T-helper 17 cell (primary cell): Measurements from ENCODE around the gene TBC1D5. TPM values are rescaled to one million over a fixed set of nuclear protein-coding genes. Genes with fewer than 3 reads are reported as not detected.
"Not testable (repeated sequence)": the region's sequence is repeated elsewhere in the genome, so short reads cannot be mapped to it uniquely, and the experiment has no call there.

ENCODE experiments used
- ATAC-seq: fragments of 150-1000 bp; cut with Tn5 transposase; 2 replicates; pipeline ENCODE4 v1.10.0; 2021; ENCODE audit warnings: mild to moderate bottlenecking, moderate library complexity
- DNase-seq, 3 donors: peaks; one replicate each; pipeline versions ENCODE4 v3.0.0 to v3.0.0-alpha.2; 2020 to 2021
- H3K9me3 ChIP-seq: one replicate; pipeline ENCODE4 v1.7.0; 2013; ENCODE audit warnings: low read length, mild to moderate bottlenecking; ENCODE audit not compliant: control insufficient read depth, poor library complexity, severe bottlenecking
- H3K27ac Mint-ChIP-seq: one replicate; pipeline ENCODE4 v1.8.0; 2022; ENCODE audit warnings: mild to moderate bottlenecking, moderate library complexity, mixed read lengths
- H3K27me3 Mint-ChIP-seq: one replicate; pipeline ENCODE4 v1.8.0; 2022; ENCODE audit warnings: mixed read lengths
- H3K36me3 Mint-ChIP-seq: one replicate; pipeline ENCODE4 v1.8.0; 2022; ENCODE audit warnings: low read depth, mixed read lengths
- H3K4me1 Mint-ChIP-seq: one replicate; pipeline ENCODE4 v1.8.0; 2022; ENCODE audit warnings: mild to moderate bottlenecking, mixed read lengths
- H3K4me3 Mint-ChIP-seq: one replicate; pipeline ENCODE4 v1.8.0; 2022; ENCODE audit warnings: mild to moderate bottlenecking, moderate library complexity, mixed read lengths
- total RNA-seq, 4 donors: library from RNA in 2 of 4; stranded (reverse) in 2 of 4; gene quantifications; one replicate each; pipeline ENCODE4 v1.2.3 and lab custom pipeline; 2022 to 2026

Gene TBC1D5
- total RNA-seq, 2 donors from 2014 or later: 53.7 to 58.4 TPM

- H3K9me3 ChIP-seq, H3K4me3 Mint-ChIP-seq, ATAC-seq, H3K27ac Mint-ChIP-seq, H3K4me1 Mint-ChIP-seq, H3K27me3 Mint-ChIP-seq, DNase-seq: not testable (repeated sequence)
- H3K36me3 Mint-ChIP-seq: peaks cover 14% of the 10 kb centered on the region
Observed at GRCh38 chr3:17392516-17392915, 349.9 kb downstream of the TBC1D5 start.

GRCh38 chr3:17390785-17391184 lies 351.6 kb downstream of the TBC1D5 start:
- Mint-ChIP-seq H3K4me3 (no peak overlapping the region), H3K27me3 (no peaks in the 10 kb centered on the region), H3K36me3 (peaks cover 17% of the 10 kb centered on the region), H3K27ac (no peak overlapping the region), H3K4me1 (no peaks in the 10 kb centered on the region)
- ATAC-seq (no peak), DNase-seq (no peak)
- no peaks in the 10 kb centered on the region for H3K9me3 ChIP-seq

- Mint-ChIP-seq H3K27me3 (no peaks in the 10 kb centered on the region), H3K4me1 (peaks cover 3% of the 10 kb centered on the region), H3K36me3 (peaks cover 17% of the 10 kb centered on the region), H3K4me3 (no peak overlapping the region), H3K27ac (no peak overlapping the region)
- no peak for ATAC-seq
- H3K9me3 ChIP-seq: no peaks in the 10 kb centered on the region
- no peak for DNase-seq
Observed at GRCh38 chr3:17387108-17387507, 355.3 kb downstream of the TBC1D5 start.

- no peak for ATAC-seq
- Mint-ChIP-seq H3K4me3 (no peak overlapping the region), H3K36me3 (peaks cover 16% of the 10 kb centered on the region), H3K4me1 (peaks cover 3% of the 10 kb centered on the region), H3K27me3 (no peaks in the 10 kb centered on the region), H3K27ac (no peak overlapping the region)
- H3K9me3 ChIP-seq: no peaks in the 10 kb centered on the region
- DNase-seq: no peak
Observed at GRCh38 chr3:17386432-17386831, 356.0 kb downstream of the TBC1D5 start.

- ATAC-seq: no peak
- H3K27ac Mint-ChIP-seq: no peak overlapping the region
Observed at GRCh38 chr3:17384567-17385296, 357.7 kb downstream of the TBC1D5 start.

DNA sequence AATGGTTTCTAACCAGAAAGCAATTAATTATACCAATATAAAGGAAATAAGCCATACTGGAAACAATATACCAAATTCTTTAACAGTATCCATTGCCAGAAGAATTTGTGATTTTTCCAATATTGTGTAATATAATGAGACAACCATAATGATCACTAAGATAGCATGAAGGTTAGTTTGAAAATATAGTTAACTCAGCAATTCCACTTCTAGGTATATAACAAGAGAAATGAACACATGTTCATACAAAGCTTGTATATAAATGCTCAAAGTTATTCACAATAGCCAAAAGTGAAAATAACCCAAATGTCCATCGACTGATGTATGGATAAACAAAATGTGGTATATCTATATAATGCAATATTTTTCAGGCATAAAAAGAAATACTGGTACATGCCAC lies 369.1 kb downstream of the TBC1D5 start:
- no peaks in the 10 kb centered on the region for H3K9me3 ChIP-seq
- Mint-ChIP-seq H3K36me3 (no peaks in the 10 kb centered on the region), H3K4me1 (no peaks in the 10 kb centered on the region), H3K27ac (no peak overlapping the region), H3K27me3 (no peaks in the 10 kb centered on the region), H3K4me3 (no peak overlapping the region)
- ATAC-seq (no peak), DNase-seq (no peak)

More at GRCh38 chr3:17384567-17385296, 357.7 kb downstream of the TBC1D5 start:
- H3K9me3 ChIP-seq: no peaks in the 10 kb centered on the region
- no peak for DNase-seq
- peaks cover 13% of the 10 kb centered on the region for H3K36me3 Mint-ChIP-seq
- no peaks in the 10 kb centered on the region for H3K27me3 Mint-ChIP-seq
- peaks cover 3% of the 10 kb centered on the region for H3K4me1 Mint-ChIP-seq
- H3K4me3 Mint-ChIP-seq: no peak overlapping the region

DNA sequence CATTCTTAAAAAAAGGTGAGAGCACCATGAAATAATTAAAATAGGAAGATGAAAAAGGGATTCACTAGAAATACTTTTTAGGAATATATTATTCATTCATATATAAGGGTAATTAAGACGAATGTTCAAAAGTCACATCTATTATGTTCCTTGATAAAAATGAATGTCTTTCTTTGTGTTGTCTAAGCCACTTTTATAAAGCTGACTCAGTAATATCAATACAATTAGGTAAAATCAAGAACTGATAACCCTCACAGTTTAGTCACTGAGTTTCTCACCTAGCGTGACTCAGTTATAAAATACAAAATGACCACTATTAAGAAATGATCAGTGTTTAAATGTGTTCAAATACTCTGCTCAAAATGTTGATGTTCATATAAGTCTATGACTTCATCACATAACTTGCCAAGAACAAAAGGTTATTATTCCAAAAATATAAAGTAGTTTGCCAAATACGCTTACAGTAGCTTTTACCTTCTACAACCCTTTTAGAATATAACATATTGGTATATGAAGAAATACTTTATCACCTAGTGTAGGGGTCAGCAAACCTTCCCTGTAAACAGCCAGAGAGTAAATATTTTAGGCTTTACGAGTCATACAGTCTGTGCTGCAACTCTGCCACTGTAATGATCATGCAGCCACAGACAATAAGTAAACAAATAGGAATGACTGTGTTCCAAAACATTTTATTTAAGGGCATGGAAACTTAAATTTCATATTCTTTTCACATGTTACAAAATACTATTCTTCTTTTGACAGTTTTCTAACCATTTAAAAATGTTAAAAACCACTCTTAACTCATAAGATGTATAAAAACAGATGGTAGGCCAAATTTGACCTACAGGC lies 369.8 kb downstream of the TBC1D5 start:
- H3K9me3 ChIP-seq: no peaks in the 10 kb centered on the region
- no peaks in the 10 kb centered on the region for H3K27me3 Mint-ChIP-seq
- DNase-seq (no peak), ATAC-seq (no peak)
- H3K4me3 Mint-ChIP-seq: no peak overlapping the region
- H3K27ac Mint-ChIP-seq: no peak overlapping the region
- H3K4me1 Mint-ChIP-seq: no peaks in the 10 kb centered on the region
- no peaks in the 10 kb centered on the region for H3K36me3 Mint-ChIP-seq

DNA sequence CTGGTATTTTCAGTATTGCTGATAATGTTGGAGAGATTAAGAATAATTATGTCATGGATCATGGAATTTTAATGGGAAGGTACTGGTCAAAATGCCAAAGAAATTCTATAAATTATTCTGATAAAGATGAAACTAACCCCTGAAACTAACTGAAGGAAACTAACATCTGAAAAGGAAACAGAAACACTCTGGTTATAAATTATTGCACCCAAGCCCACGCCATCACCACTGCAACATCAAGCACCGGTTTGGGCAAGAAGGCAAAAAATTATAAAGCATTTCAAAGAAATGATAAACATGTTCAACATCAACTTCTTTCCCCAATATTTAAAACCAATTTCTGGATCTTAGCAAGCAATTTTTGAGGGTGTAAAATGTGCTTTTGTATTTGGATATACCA lies 372.5 kb downstream of the TBC1D5 start:
- ATAC-seq (no peak), DNase-seq (no peak)
- H3K27me3 Mint-ChIP-seq: no peaks in the 10 kb centered on the region
- no peak overlapping the region for H3K4me3 Mint-ChIP-seq
- H3K9me3 ChIP-seq: no peaks in the 10 kb centered on the region
- no peak overlapping the region for H3K27ac Mint-ChIP-seq
- no peaks in the 10 kb centered on the region for H3K36me3 Mint-ChIP-seq
- no peaks in the 10 kb centered on the region for H3K4me1 Mint-ChIP-seq

DNA sequence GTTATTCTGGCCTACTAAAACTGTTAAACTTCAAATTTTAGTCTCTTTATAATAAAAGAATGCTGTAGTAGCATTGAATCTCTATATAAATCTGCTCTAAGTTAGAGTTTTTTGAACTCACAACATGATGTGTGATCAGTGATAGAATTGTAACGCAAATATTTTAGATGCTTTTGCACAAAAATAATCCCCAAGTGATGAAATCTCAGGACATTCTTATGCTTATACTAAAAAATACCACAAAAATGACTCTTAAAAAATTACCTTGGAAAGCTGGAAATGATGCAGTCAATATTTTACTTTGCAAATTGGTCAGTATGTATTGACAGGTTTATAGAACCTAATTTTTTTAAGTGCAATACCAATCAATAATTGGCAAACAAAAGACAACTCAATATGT lies 375.3 kb downstream of the TBC1D5 start:
- no peak for DNase-seq
- no peaks in the 10 kb centered on the region for H3K9me3 ChIP-seq
- no peaks in the 10 kb centered on the region for H3K4me1 Mint-ChIP-seq
- no peak overlapping the region for H3K27ac Mint-ChIP-seq
- H3K4me3 Mint-ChIP-seq: no peak overlapping the region
- H3K27me3 Mint-ChIP-seq: no peaks in the 10 kb centered on the region
- H3K36me3 Mint-ChIP-seq: peaks cover 2% of the 10 kb centered on the region
- ATAC-seq: no peak

DNA sequence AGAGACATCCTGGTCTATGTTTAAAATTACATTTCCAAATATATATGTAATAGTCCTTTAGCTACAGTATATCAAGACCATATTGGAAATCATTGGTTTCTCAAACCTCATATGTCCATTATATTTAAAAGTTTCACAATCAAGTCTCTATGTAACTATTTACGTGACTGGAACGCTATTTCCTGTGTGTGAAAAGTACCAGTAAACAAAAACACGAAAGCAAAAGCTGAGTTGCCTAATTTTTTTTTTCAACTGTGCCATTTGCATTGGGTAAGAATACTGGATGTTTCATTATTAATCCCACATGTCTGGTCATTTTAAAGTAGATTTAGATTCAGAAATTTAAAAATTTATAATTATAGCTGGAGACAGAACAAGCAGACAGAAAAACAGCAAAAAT lies 381.4 kb downstream of the TBC1D5 start:
- Mint-ChIP-seq H3K27me3 (no peaks in the 10 kb centered on the region), H3K4me3 (no peak overlapping the region), H3K4me1 (peaks cover 3% of the 10 kb centered on the region), H3K36me3 (peaks cover 5% of the 10 kb centered on the region), H3K27ac (no peak overlapping the region)
- DNase-seq (no peak), ATAC-seq (no peak)
- H3K9me3 ChIP-seq: no peaks in the 10 kb centered on the region

DNA sequence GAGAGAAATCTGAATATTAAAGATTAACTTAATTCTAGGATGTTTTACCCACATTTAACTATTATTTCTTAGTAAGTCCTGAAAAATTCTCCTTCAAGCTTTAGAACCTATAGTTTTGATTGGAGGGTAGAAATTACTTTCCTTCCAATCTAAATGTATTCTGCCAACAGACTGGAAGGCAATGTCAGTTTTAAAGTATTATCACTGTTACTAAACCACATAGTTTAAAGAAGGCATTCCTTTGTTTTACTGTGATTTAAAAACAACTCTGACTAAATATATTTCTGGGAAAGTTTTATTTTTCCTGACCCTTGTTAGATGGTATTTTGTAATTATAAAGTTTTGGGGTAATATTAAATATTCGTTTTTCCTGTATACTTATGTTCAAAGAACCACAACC lies 382.5 kb downstream of the TBC1D5 start:
- DNase-seq (no peak), ATAC-seq (no peak)
- Mint-ChIP-seq H3K27ac (no peak overlapping the region), H3K36me3 (peaks cover 5% of the 10 kb centered on the region), H3K27me3 (no peaks in the 10 kb centered on the region), H3K4me3 (no peak overlapping the region), H3K4me1 (peaks cover 3% of the 10 kb centered on the region)
- no peaks in the 10 kb centered on the region for H3K9me3 ChIP-seq

DNA sequence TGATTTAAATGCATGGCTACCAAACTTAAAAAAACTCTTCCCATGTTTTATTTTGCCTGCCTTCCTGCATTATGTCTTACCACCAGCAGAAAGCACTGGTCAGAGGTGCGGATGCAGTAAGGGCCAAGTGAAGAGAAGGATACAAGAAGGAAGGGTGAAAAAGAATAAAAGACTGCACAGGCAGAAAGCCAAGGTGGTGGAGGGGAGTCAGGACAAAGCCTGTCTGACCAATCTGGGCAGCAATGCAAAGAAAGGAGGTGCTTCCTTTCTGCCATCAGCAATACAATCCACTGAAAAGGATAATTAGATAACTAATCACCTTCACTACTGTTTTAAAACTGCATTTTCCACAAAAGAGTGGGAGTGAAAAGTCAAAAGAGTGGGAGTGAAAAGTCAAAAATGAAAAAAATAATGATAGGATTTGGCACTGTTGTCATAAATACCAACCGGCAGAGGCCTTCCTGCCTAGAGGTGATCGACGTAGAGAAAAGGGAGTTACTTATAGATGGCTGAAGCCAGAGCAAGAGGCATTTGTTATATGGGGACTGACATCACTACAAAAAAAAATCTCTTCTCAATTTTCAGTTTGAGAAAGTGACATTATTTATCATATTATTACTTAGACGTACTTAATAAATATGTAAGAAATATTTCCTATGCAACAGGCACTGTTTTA lies 385.3 kb downstream of the TBC1D5 start:
- no peak for DNase-seq
- Mint-ChIP-seq H3K27ac (no peak overlapping the region), H3K4me1 (peaks cover 3% of the 10 kb centered on the region), H3K4me3 (no peak overlapping the region), H3K27me3 (no peaks in the 10 kb centered on the region), H3K36me3 (peaks cover 3% of the 10 kb centered on the region)
- no peak for ATAC-seq
- H3K9me3 ChIP-seq: no peaks in the 10 kb centered on the region

DNA sequence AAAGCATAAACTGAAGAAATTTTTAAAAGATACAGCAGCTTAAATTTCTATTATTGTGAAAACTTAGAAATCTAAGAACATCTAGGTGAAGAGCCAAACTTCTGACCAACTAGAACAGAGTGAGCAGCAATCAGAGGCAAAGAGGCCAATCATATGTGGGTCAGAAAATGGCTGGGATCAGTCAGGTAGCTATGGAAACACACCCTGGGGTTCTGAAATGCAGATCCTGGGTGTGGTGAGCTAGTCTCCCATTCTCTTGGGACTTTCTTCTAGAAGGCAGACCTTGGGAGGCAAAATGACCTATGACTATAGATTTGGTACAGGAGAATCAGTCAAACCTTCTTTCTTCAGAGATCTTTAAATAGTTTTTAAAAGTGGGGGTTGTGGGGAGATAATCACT lies 385.8 kb downstream of the TBC1D5 start:
- ATAC-seq (no peak), DNase-seq (no peak)
- H3K4me1 Mint-ChIP-seq: peaks cover 1% of the 10 kb centered on the region
- H3K36me3 Mint-ChIP-seq: peaks cover 3% of the 10 kb centered on the region
- no peak overlapping the region for H3K27ac Mint-ChIP-seq
- H3K4me3 Mint-ChIP-seq: no peak overlapping the region
- H3K27me3 Mint-ChIP-seq: no peaks in the 10 kb centered on the region
- no peaks in the 10 kb centered on the region for H3K9me3 ChIP-seq
